Measurements from ENCODE around the gene MMP23B. TPM values are rescaled to one million over a fixed set of nuclear protein-coding genes. Genes with fewer than 3 reads are reported as not detected.
"Not testable (repeated sequence)": the region's sequence is repeated elsewhere in the genome, so short reads cannot be mapped to it uniquely, and the experiment has no call there.

The MMP23B gene
- total RNA-seq, 1 donor from 2014 or later: 1.7 TPM

GRCh38 chr1:1671365-1672119, 39.6 kb downstream of the MMP23B start:
- no peaks in the 10 kb centered on the region for H3K27me3 Mint-ChIP-seq (ENCODE audit: low read depth)
- DNase-seq (ENCODE audit: low read depth, low spot score): no peak
- no peaks in the 10 kb centered on the region for H3K4me1 Mint-ChIP-seq
- H3K9me3 Mint-ChIP-seq: no peaks in the 10 kb centered on the region
- H3K4me3 Mint-ChIP-seq: no peak overlapping the region
- peaks cover 4% of the 10 kb centered on the region for H3K36me3 Mint-ChIP-seq (ENCODE audit: low read depth)
- TF ChIP-seq CTCF (conservative IDR thresholded peaks at IDR 0.05): no peak
- H3K27ac Mint-ChIP-seq (ENCODE audit: unreplicated experiment): no peak overlapping the region

GRCh38 chr1:1672181-1672965, 40.4 kb downstream of the MMP23B start:
- H3K36me3 Mint-ChIP-seq (ENCODE audit: low read depth): peaks cover 4% of the 10 kb centered on the region
- TF ChIP-seq CTCF (conservative IDR thresholded peaks at IDR 0.05): no peak
- no peak for DNase-seq (ENCODE audit: low read depth, low spot score)
- H3K27me3 Mint-ChIP-seq (ENCODE audit: low read depth): no peaks in the 10 kb centered on the region
- H3K27ac Mint-ChIP-seq (ENCODE audit: unreplicated experiment): no peak overlapping the region
- H3K4me1 Mint-ChIP-seq: no peaks in the 10 kb centered on the region
- H3K4me3 Mint-ChIP-seq: no peak overlapping the region
- H3K9me3 Mint-ChIP-seq: no peaks in the 10 kb centered on the region

GRCh38 chr1:1674806-1675205, 42.8 kb downstream of the MMP23B start:
- not testable (repeated sequence) for H3K27me3 Mint-ChIP-seq (ENCODE audit: low read depth); H3K36me3 Mint-ChIP-seq (ENCODE audit: low read depth); H3K4me1 Mint-ChIP-seq; DNase-seq (ENCODE audit: low read depth, low spot score); H3K4me3 Mint-ChIP-seq; H3K9me3 Mint-ChIP-seq; H3K27ac Mint-ChIP-seq (ENCODE audit: unreplicated experiment)

- H3K4me1 Mint-ChIP-seq; DNase-seq (ENCODE audit: low read depth, low spot score); H3K9me3 Mint-ChIP-seq; H3K27ac Mint-ChIP-seq (ENCODE audit: unreplicated experiment); H3K36me3 Mint-ChIP-seq (ENCODE audit: low read depth); H3K27me3 Mint-ChIP-seq (ENCODE audit: low read depth); H3K4me3 Mint-ChIP-seq: not testable (repeated sequence)
Observed at GRCh38 chr1:1675218-1675617, 43.2 kb downstream of the MMP23B start.

- H3K27me3 Mint-ChIP-seq (ENCODE audit: low read depth); H3K4me3 Mint-ChIP-seq; H3K36me3 Mint-ChIP-seq (ENCODE audit: low read depth); DNase-seq (ENCODE audit: low read depth, low spot score); H3K4me1 Mint-ChIP-seq; H3K27ac Mint-ChIP-seq (ENCODE audit: unreplicated experiment); H3K9me3 Mint-ChIP-seq: not testable (repeated sequence)
Observed at GRCh38 chr1:1676087-1676486, 44.1 kb downstream of the MMP23B start.

- DNase-seq (ENCODE audit: low read depth, low spot score): no peak
- no peaks in the 10 kb centered on the region for H3K27me3 Mint-ChIP-seq (ENCODE audit: low read depth)
- H3K4me3 Mint-ChIP-seq: no peak overlapping the region
- H3K9me3 Mint-ChIP-seq: no peaks in the 10 kb centered on the region
- H3K27ac Mint-ChIP-seq (ENCODE audit: unreplicated experiment): no peak overlapping the region
- H3K4me1 Mint-ChIP-seq: peaks cover 5% of the 10 kb centered on the region
- H3K36me3 Mint-ChIP-seq (ENCODE audit: low read depth): no peaks in the 10 kb centered on the region
- no peak for TF ChIP-seq CTCF (conservative IDR thresholded peaks at IDR 0.05)
Observed at GRCh38 chr1:1677718-1678580, 46.0 kb downstream of the MMP23B start.

All from neural crest cell (in vitro differentiated cells).